PC-3 (cell line): Measurements from ENCODE around the gene FSTL4.

Experiments used
- EZH2 ChIP-seq: fragments of 300-600 bp; sonication (generic); IDR thresholded peaks from one replicate; pipeline ENCODE4 v1.6.1; 2017; ENCODE audit warnings: antibody characterized with exemption, mild to moderate bottlenecking, low read length; ENCODE audit not compliant: unreplicated experiment
- TF ChIP-seq, protein P1 (sequence below): fragments of 300-600 bp; sonication (generic); conservative IDR thresholded peaks from 2 replicates; pipeline ENCODE4 v1.5.1; 2017; ENCODE audit warnings: antibody characterized with exemption, low read depth, mild to moderate bottlenecking, low read length

DNA sequence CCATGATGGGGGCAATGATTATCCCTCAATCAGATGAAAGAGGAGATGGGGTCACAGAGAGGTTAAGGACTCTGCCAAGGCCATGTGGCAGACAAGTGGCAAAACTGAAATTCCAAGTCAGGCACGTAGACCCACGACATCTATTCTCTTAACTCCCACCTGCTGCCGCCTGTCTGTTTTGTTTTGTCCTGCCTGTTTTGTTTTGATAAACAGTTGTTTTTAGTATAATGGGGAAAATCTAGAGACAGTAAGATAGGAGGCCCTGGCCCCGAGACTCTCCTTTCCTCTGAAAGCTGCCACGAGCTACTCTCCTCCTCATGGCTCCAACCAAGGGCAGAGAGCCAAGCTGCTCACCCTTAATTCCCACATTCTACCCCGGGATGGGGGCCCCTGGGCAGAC is 4.9 kb downstream of the FSTL4 start:
- TF ChIP-seq, protein P1, sequence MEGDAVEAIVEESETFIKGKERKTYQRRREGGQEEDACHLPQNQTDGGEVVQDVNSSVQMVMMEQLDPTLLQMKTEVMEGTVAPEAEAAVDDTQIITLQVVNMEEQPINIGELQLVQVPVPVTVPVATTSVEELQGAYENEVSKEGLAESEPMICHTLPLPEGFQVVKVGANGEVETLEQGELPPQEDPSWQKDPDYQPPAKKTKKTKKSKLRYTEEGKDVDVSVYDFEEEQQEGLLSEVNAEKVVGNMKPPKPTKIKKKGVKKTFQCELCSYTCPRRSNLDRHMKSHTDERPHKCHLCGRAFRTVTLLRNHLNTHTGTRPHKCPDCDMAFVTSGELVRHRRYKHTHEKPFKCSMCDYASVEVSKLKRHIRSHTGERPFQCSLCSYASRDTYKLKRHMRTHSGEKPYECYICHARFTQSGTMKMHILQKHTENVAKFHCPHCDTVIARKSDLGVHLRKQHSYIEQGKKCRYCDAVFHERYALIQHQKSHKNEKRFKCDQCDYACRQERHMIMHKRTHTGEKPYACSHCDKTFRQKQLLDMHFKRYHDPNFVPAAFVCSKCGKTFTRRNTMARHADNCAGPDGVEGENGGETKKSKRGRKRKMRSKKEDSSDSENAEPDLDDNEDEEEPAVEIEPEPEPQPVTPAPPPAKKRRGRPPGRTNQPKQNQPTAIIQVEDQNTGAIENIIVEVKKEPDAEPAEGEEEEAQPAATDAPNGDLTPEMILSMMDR = no peak
- TF ChIP-seq EZH2 = no peak
